Activated CD4-positive, alpha-beta T cell treated with anti-CD3 and anti-CD28 coated beads, Interleukin-2, amount 50 U/mL, for 48 hours (primary cell): Measurements from ENCODE around the gene WDR7.

Source experiments
- DNase-seq, 2 experiments: peaks; one replicate each; pipeline ENCODE4 v3.0.0-alpha.2; 2020

WDR7 gene

DNA sequence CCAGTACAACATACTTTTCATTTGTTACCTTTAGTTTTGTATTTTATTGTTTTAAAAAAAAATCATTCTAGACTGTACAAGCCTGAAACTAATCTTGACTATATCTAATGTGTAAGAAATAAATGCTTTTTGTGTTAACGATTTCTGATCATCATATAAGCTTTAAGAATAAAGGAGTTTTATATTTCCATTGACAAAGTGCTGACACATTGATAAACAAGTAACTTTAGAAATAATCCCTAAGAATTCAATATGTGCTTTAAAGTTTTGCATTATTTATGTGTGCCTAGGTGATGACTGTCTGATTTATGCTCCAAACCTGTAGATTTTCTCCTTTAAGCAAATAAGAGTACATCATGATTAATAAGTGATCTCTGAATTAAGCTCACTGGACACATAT, 248.5 kb downstream of the WDR7 start:
- DNase-seq, result no peak

DNA sequence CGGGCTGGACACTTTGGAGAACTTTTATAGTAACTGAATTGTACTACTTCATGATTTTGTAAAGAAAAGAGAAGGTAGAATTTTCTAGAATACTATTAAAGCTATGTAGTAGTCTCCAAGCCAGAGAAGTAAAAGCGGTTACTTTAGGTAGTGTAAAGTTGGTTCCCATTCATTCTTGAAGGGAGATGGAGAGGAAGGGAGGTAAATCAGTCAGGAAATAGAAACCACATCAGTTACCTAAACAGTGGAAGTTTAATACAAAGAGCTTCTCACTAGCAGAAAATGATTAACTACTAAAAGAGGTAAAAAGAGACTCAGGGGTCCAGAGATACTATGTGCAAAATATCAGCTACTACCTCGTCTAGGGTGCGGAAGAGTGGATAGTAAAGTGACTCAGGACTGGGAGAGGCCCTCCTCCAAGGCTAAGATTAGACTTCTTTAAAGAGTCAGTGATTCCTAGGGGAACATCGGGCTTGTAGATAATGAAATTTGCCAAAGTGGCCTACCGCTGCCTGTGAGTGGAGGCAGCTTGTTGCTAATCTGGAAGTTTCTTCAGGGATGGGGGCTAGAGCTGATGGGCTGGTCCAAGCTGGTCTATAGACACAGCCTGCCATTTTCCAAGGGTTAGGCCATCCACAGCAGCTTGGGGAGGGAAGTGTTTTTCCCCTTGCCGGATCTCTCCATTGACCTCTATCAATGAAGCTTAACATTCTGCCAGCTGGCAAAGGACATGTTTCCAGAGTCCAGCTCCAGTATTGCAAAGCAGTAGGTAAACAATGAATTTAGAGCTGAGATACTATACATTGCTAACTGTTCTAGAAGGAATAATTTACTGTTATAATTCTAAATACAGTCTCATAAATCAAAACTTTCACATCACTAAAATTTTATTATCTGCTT, 249.3 kb downstream of the WDR7 start:
- DNase-seq, result no peak

DNA sequence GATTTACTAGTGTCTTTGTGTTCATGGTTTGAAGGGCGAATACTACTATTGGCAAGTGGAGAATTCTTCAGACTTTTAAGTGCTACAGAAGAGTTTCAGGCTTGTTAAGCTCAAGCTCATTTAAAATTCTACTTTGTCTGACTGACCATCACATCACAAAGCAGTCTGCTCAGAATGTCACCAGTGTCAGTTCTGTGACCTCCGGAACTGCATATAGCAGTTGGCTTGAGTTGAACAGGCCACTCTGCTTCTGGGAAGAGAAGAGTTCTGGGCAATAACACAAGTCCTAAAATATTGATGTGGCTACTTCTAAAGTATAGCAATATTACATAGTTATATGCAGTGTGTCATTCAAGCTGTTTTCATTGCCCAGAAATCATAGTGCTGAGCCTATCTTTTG, 250.8 kb downstream of the WDR7 start:
- DNase-seq, result no peak

DNA sequence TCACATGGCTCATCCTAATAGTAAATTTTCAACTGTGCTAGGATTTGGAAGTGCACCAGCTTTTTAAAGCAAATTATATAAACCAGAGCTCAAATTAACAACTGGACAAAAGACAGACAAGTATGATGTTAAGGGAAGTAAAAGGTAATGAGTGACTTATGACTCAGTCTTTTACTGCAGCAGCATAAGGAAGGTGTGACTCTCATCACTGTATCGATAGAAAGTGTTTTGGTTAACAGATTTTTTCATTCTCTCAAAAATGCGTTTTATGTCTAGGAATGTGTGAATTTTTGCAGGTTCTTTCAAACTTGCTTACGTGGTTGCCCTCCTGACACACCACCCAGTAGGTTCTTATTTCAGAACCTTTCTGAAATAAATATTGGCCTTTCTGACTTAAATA, 251.5 kb downstream of the WDR7 start:
- no peak for DNase-seq

DNA sequence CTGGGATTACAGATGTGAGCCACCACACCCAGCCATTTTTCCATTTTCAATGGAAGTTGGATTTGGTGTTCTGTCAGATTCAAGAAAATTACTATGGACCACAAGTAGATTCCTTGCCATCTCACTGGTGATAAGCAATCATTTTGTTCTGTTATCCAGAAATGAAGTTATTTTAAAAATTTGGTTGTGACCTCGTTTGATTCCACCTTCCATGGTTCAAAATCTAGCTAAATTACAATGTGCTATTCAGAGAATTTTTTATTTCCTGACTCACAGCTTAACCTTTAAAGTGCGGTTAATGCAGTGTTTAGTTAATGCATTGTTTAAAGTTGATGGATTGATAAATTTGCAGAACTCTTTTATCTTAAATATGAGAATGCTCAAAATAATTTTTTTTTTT, 252.5 kb downstream of the WDR7 start:
- DNase-seq, result no peak

DNA sequence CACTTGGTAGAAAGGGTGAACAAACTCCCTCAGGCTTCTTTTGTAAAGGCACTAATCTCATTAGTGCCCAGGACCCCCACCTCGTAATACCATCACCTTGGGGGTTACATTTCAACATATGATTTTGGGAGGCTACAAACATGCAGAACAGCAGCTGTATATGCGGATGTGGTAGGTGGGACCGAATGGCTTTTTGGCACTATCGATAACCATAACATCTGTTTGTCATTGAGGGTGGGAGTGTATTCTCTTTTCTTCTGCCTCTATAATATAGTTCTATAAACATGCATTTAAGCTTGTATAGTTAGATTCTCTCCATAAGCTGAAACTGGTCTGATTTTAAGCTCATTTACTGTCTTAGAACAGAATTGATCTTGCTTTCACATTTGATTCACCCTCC, 256.6 kb downstream of the WDR7 start:
- no peak for DNase-seq

DNA sequence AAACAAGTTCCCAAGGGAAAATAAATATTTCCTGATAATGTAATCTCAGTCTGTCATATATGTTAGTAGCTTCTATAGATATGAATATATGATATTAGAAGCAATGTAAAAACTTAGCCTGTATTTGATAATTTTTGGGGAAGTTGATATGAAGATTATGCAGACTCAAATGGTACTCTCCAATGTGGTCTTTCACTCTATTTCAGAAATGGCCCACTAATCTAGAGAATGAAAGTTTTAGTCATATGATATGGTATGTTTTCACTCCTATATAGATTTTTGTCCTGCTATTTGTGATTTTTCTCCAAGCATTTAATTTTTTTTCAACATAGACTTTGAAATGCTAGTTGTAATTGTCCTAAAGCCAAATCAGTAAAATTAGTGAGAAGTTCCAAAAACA, 259.1 kb downstream of the WDR7 start:
- DNase-seq, result no peak

DNA sequence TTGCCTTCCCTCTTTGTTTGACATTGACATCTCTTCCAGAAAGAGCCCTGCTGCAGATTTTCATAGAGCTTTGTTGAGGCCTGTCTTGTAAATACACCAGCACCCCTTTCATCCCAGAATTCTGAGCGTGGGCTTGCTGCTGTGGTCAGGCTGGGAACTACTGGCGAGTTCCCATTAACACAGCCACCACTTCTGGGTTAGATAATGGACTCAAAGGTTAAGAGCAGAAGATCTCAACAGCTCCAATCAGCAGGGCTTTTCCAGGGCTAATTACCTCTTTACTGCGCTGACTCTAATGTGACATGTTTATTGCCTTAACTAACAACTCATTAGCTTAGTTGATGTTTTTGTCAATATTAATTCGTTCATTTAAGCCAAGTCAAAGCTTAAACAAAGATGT, 259.8 kb downstream of the WDR7 start:
- no peak for DNase-seq

DNA sequence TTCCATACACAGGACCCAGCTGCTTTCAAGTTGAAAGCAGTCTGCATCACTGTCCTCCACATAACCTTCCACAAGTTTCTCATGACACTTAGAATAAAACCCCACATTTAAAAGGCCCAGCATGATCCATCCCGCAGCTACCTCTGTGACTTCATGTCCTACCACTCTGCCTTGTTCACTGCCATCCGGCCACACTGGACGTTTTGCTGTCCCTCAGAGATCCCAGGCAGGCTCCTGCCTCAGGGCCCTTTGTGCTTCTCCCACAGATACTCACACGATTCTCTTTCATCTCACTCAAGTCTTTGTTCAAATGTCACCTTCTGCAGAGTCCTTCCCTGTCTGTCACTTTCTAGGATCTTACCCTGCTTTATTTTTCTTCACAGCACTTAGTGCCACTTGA, 262.8 kb downstream of the WDR7 start:
- no peak for DNase-seq

DNA sequence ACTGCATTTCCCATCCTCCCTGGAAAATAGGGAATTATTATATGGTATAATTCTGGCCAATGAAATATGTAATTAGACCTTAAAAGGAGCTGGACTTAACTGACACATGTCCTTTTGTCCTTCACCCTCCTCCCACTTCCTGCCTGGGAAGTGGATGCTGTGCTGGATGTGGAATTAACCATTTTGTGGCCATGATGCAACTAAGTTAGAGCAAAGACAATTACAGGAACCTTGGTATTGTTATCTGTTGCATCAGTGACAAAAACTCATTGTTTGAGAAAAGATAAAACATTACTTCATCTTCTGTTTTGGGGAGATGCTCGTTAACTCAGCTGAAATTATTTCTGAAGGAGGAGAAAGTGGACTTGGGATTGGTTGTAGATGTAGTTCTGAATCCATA, 268.0 kb downstream of the WDR7 start:
- DNase-seq, result no peak

DNA sequence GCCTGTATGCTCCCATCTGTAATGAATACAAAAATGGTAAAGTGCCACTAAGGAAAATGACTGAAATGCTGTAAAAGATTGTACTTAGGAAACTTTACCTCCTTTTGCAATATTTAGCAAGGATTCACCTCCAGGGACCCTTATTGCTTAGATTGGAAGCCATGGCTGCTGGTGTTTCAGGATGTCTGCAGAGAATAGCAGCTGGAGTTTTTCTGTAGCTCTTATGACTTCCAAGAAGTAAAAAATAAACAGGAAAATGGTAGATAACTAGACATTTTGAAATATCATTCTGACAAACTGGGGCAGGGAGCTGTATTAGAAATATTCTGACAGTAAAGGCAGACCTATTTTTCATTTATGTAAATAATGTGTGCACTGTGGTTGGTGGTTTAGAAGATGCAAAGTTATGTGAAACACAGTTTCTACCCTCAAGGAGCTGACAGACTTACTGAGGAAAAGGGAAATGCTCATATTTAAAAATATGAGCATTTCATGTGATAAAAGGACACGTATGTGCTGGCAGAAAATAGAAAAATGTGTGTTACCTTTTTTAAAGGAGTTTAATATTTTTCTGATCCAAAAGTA, 270.8 kb downstream of the WDR7 start:
- no peak for DNase-seq

DNA sequence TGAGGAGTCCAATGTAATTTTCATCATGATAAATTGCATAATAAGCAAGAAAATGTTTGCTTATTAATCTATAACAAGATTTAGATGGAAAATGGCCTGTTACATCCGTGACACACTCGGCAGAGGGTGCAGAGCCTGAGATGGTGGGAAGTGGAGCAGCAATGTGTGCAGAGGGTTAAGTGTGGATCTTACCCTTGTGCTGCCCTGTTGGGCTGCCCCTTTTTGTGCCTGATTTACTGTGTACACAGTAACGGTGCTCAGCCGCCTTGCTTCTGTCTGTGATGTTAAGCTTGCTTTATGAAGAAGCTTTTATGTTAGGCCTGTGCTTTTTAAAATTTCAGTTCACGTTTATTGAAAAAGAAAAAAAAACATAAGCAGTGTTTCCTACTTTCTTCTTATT, 275.6 kb downstream of the WDR7 start:
- DNase-seq, result no peak

DNA sequence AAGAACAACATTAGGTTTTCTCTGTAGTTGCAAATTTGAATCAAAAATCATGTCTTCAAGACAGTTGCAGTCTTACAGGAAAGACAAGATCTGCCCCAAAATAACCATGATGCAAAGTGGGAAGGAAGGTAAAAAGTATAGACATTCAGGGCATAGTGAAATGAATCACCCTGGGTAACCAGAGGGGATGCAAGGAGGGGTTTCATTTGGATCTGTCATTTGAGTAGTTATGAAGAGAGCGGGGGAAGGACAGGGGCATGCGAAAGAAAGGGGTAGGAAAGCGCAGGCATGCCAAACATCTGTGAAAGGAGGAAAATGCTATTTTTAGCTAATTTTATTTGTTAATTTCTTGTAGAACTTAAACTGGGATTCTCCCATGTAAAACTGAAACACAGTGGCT, 276.6 kb downstream of the WDR7 start:
- no peak for DNase-seq

DNA sequence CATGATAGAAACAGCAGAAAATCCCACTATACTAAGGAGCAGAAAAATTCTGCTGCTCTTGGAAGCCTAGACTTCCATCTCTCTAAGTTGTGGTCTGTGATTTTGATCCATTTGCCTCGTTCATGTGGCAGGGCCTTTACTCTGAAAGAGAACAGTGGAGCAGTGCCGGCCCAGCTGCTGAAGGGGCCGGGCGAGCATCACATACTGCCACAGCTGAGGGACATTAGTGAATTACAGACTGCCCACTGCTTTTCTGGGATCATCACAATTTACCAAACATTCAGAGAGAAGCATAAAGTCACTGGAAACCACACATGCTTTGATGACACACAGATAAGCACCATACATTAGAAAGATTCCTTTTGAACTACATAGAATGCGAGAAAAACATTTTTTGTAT, 278.7 kb downstream of the WDR7 start:
- no peak for DNase-seq

DNA sequence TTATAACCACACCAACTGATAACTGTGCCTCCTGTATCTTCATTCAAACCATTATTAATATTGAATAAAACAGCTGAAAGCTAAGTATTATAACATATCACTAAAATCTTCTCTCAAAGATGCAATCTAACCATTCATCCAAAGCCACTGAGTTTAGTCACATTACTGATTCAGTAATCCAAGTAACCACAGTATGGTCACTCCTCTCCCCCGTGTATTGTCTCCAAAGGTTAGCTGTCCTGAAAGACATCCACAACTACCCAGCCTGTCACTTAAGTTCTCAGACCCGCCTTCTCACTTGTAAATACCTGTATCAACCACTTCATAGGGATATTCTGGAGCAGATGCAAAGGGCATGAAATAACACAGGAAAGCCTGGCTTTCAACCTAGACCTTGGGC, 282.3 kb downstream of the WDR7 start:
- DNase-seq, result no peak

DNA sequence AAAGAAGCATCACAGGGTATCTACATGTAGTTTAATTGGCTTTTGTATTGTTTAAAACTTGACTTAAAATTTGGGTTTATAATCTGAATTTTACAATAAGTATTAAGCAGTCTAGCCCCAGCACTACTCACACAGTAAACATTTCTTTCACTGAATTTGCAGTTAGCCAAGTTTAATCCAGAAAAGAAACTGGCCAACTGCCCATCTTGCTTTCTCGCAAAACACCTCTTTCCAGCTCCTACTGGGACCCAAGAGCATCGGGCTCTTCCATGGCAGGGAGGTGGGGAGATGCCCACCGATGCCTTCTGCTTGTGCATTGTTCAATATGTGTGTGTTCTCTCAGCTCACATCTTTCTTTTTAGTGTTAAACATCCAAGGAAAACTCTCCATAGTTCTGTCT, 283.0 kb downstream of the WDR7 start:
- DNase-seq, result no peak

DNA sequence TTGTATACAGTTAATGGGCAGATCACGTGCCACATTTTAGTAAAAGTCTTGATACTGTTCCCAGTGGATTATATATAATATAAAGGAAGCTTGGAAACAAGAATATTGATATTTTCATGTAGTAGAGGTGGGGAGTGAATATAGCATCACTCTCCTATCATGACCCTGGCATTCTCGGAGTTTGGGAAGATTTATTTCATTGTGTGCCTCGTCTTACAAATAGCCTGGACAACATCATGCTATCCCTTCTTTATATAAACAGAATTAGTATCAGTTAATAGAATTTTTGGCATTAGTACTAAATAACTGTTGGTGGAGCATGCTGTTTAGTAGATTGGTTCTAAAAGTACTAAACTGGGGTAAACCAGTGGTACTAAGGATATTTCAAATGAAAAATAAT, 283.7 kb downstream of the WDR7 start:
- no peak for DNase-seq

DNA sequence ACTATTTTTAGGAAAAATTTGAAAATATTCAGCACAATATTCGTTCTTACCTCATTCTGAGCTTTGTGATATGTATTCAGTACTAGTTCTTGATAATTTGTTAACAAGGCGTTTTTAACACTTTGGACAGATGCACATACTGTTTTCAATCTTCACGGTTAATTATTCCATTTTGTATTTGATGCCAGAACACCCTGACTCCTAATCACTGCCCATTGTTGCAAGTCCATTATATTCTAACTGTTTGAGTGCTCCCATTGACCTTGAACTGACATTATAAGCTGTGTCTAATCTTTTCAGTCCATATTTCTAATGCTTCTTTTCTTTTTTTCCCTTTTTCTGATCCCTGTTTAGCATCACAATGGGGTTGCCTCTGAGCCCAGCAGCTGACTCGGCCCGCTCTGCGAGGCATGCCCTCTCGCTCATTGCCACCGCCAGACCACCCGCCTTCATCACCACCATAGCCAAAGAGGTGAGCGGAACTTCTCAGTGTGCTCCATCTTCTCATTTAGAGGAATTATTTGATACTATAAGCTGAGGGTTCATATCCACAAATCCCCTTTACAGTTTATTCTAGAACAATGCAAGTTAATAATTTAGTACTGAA, 284.4 kb downstream of the WDR7 start:
- no peak for DNase-seq

DNA sequence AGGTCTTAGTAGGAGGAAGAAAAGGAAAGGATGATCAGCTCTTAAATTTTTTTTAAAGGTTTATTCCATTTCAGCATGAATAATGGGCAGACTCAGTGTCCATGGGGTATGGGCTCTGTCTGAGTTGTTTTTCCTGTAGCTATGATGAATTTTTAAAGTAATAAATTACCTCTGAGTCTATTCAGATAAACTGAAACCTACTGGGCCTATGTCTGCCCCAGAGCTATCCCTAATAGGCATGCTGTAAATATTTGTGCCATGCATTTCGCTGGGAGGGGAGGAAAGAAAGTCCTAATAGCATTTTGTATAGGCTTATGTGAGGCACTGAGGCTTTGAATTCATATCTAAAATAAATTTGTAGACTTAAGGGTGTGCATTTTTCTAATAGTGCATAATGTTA, 285.3 kb downstream of the WDR7 start:
- no peak for DNase-seq

DNA sequence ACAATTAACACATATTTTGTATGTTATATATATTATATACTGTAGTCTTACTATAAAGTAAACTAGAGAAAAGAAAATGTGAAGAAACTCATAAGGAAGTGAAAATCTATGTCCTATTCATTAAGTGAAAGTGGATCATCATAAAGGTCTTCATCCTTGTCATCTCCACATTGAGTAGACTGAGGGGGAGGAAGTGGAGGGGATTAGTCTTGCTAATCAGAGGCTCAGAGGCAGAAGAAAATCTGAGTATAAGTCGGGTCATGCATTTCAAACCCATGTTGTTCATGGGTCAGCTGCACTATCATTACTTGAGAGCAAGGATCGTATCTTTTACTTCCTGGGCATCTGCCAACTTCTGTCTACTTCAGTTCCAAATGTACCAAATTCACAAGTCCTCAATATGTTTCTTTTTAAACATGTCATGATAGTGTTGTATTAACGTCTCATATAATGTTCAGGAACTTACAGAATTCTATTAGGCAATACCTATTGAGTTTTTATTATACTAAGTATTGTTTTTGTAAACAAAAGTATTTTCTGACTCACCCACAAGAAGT, 286.8 kb downstream of the WDR7 start:
- no peak for DNase-seq

DNA sequence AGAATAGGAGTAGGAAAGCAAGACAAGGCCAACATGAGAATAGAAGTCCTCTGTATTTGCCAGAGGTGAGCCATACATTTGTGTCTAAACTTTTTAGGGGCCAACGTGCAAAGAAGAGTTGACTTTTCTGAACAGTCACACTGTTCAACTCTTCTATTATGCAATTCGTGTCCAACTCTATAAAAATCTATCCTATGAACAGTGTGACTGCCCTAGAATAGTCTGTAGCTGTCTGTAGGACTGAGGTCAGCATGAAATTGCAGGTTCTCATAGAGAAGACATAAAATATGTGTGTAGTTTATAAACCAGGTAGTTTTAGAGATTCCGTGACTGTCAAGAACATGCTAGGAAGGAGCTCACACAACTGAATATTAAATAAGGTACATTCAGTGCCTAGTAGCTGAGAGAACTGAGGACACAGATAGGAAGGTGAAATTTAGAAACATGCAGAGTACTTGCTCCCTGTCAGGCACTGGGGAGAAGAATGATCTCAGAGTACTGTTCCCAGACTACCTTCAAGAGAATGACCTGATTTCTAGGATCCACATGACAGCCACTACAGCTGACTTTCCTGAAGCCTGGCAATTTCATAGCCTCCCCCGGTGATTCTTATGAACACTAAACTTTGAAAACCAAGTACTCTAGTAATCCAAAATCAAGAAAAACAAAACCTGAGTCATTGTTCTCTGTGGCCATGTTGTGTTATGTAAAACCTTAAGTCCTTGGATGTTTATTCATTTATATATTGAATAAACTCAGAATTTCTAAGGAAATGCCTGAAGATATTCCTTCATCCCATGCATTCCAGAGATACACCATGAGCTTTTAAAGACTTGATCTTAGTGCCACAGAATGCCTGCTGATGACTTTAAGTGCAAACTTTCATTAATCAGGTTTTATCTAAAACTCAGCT, 294.3 kb downstream of the WDR7 start:
- DNase-seq, result no peak

DNA sequence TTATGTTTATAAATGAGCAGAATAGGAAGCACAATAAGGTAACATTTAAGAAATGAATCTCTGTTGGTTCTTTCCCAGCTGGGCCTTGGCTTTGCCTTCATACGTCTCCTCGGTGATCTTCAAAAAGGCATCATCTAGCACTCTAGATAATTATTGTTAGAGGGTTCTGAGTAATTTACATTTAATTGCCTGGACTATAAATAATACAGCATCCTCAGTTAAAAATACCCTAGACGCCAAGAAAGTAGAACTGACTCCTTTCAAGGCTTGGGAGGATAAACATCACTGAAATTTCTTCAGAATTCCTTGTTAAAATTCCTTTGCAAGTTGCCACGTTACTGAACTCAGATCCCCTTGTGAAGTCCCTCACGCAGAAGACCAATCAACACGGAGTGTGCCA, 296.1 kb downstream of the WDR7 start:
- DNase-seq, result no peak

DNA sequence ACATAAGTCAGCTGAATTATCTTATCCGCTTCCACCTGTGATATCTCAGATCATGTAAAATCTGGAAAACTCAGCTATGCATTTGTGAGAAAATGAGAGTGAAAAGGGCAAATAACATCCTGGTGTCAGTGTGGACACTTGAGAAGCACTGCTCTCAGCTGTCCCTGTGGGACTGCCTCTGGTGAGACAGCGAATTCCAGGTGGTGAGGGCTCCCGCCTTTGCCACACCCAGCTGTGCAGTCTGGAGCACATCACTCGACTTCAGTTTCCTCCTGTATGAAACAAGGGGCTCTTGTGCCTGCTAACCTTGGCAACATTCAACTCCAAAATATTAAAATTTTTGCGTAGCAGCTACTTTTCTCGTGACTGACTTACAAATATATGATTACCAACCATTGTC, 300.9 kb downstream of the WDR7 start:
- DNase-seq, result no peak
